ENCODE data around the gene ASMT.
"Not testable (repeated sequence)": the region's sequence is repeated elsewhere in the genome, so short reads cannot be mapped to it uniquely, and the experiment has no call there.

The ASMT gene

DNA sequence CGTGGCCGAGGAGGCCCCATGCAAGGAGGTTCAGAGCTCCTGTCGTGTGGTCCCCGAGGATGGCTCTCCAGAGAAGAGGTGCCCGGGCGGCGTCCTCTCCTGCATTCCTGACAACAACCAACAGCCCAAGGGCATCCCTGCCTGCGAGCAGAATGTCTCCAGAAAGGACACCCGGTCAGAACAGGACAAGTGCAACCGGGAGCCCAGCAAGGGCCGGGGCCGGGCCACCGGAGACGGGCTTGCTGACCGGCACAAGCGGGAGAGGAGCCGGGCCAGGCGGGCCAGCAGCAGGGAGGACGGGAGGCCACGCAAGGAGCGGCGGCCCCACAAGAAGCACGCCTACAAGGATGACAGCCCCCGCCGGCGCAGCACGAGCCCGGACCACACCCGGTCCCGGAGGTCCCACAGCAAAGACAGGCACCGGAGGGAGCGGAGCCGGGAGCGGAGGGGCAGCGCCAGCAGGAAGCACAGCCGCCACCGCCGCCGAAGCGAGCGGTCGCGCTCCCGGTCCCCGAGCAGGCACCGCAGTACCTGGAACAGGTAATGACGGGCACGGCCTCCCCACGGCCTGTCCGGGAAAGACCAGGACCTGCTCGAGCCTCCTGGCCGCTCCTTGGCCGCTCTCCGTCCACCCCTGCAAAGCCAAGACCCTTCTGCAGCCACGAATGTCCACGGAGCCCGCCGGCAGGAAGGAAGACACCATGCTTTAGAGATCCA, 13.7 kb upstream of the ASMT start:
- DNase-seq (ENCODE audit: insufficient read length, low spot score) (no peak), FAIRE-seq (no peak)
- no peak for TF ChIP-seq POLR2A (IDR thresholded peaks at IDR 0.05; ENCODE audit: low read depth, low read length)

DNA sequence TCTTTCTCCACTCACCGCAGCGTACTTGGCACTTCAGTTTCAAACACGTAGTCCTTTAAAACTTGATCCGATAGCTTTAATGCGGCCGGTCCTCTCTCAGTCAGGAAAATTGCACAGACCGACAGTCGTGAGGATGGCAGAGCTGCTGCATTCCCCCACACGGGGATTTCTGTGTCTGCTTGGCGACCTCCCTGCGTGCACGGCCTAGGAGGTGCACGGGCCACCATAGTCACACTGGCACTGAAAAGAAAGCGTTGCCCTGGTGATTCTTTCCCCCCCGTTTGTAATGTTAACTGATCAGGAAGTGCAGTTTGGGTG, 13.1 kb upstream of the ASMT start:
- no peak for TF ChIP-seq POLR2A (IDR thresholded peaks at IDR 0.05; ENCODE audit: low read depth, low read length)
- FAIRE-seq: no peak
- no peak for DNase-seq (ENCODE audit: insufficient read length, low spot score)

DNA sequence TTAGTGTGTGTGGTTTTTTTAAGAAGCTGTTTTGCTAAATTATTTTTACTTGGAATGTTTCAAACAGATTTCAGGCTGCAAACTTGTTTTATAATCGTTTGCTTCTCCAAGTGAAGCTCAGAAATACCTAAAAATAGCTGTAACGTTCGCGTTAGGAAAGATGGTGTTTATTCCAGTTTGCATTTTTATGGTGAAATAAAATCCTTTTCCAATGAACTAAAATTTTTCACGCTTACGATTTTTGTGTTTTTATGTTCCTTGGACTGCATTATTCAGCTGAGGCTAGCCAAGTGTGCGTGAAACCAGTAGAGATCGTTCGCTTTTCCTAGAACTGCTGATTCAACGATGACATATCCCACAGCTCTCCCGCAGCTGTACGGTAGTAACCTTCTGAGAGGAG, 12.6 kb upstream of the ASMT start:
- no peak for FAIRE-seq
- no peak for DNase-seq (ENCODE audit: insufficient read length, low spot score)
- no peak for TF ChIP-seq POLR2A (IDR thresholded peaks at IDR 0.05; ENCODE audit: low read depth, low read length)

DNA sequence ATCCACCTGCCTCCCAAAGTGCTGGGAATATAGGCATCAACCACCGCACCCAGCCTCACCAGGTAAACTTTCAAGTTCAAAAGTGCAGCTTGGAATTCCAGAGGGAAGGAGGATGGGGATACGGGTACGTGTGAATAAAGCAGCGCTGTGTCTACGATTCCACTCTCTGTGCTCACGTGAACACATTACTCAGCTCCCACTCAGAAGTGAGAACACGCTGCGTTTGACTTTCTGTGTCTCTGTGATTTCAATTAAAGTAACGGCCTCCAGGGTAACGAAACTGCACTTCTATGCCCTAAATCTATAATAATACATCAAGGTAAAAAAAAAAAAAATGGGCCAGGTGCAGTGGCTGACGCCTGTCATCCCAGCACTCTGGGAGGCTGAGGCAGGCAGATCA, 8.4 kb upstream of the ASMT start:
- no peak for DNase-seq (ENCODE audit: insufficient read length, low spot score)
- TF ChIP-seq POLR2A (IDR thresholded peaks at IDR 0.05; ENCODE audit: low read depth, low read length): no peak
- no peak for FAIRE-seq

GRCh38 chrX:1609311-1609710, 5.5 kb upstream of the ASMT start:
- DNase-seq (ENCODE audit: insufficient read length, low spot score) (no peak), FAIRE-seq (no peak)
- TF ChIP-seq POLR2A (IDR thresholded peaks at IDR 0.05; ENCODE audit: low read depth, low read length): no peak

DNA sequence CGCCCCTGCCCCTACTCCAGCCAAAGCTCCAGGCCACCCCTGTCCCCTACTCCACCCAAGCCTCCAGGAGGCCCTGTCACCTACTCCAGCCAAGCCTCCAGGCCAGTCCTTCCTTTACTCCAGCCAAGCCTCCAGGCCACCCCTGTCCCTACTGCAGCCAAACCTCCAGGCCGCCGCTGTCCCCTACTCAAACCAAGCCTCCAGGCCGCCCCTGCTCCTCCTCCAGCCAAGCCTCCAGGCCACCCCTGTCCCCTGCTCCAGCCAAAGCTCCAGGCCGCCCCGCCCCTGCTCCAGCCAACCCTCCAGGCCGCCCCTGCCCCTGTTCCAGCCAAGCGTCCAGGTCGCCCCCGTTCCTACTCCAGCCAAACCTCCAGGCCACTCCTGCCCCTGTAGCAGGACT, 5.1 kb upstream of the ASMT start:
- DNase-seq (ENCODE audit: insufficient read length, low spot score) (no peak), FAIRE-seq (no peak)
- TF ChIP-seq POLR2A (IDR thresholded peaks at IDR 0.05; ENCODE audit: low read depth, low read length): no peak

DNA sequence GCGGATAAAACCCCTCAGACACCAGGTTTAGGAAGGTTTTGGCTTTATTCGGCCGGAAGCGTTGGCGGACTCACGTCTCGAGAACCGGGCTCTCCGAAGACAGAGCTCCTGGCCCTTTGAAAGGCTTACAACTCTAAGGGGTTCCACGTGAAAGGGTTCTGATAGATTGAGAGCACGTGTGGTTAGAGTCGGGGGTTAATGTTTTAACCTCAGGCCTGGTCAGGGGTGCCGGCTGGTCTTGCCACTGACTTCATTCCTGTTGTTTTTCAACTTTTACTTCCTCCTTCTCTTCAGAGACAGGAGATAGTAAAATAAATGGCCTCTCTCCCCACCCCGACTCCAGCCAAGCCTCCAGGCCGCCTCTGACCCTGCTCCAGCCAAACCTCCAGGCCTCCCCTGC, 4.7 kb upstream of the ASMT start:
- FAIRE-seq (no peak), DNase-seq (ENCODE audit: insufficient read length, low spot score) (no peak)
- no peak for TF ChIP-seq POLR2A (IDR thresholded peaks at IDR 0.05; ENCODE audit: low read depth, low read length)

- FAIRE-seq: no peak
- no peak for TF ChIP-seq POLR2A (IDR thresholded peaks at IDR 0.05; ENCODE audit: low read depth, low read length)
- DNase-seq (ENCODE audit: insufficient read length, low spot score): no peak
These were observed 4.1 kb upstream of the ASMT start for GRCh38 chrX:1610736-1611135.

DNA sequence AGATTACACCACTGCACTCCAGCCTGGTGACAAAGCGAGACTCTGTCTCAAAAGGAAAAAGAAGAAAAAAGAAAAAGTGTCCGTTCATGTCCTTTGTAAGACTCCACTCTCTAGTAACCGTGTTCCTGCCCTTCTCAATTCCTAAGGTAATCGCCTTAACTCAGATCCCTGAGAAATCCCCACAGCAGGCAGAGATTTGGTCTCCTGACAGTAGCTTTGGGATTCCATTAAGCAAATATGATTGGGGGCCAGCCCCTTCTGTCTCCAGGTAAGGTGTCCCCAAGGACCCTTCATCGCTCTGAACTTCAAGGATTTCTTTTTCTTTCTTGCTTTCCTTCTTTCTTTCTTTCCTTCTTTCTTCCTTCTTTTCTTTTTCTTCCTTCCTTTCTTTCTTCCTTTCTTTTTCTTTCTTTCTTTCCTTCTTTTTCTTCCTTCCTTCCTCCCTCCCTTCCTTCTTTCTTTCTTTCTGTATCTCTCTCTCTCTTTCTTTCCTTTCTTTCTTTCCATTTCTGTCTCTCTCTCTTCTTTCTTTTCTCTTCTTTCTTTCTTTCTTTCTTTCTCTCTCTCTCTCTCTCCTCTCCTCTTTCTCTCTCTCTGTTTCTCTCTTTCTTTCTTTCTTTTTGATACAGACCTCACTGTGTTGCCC, 2.1 kb upstream of the ASMT start:
- DNase-seq (ENCODE audit: insufficient read length, low spot score) (no peak), FAIRE-seq (no peak)
- TF ChIP-seq POLR2A (IDR thresholded peaks at IDR 0.05; ENCODE audit: low read depth, low read length): no peak

DNA sequence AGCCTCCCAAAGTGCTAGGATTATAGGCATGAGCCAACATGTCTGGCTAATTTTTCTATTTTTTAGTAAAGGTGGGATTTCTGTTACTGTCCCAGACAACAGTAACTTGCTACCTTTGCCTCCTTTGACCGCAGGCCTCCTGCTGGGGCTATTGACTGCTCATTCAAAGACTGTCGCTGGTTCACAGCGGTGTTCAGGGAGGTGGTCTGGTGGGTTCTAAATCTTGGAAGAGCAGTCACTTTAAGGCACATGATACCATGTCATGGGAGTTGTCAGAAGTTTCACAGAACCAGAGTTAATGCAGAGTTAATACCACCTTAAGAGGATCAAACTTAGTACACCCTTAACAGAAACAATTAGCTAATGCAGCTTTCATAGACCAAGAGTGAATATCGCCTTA, 3.8 kb downstream of the ASMT start:
- FAIRE-seq: no peak
- DNase-seq (ENCODE audit: insufficient read length, low spot score): no peak
- no peak for TF ChIP-seq POLR2A (IDR thresholded peaks at IDR 0.05; ENCODE audit: low read depth, low read length)

DNA sequence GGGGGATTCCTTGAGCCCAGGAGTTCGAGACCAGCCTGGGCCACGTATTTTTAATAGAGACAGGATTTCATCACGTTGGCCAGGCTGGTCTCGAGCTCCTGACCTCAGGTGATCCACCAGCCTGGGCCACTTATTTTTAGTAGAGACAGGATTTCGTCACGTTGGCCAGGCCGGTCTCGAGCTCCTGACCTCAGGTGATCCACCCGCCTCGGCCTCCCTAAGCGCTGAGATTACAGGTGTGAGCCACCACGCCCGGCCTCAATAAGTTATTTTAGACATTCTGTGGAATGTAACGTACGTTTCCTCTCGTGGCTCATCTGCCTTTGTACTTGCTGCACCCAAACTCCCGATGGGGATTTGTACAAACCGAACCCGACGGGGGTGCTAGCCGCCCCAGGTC, 8.8 kb downstream of the ASMT start:
- DNase-seq (ENCODE audit: insufficient read length, low spot score) (no peak), FAIRE-seq (no peak)
- TF ChIP-seq POLR2A (IDR thresholded peaks at IDR 0.05; ENCODE audit: low read depth, low read length): no peak

- not testable (repeated sequence) for DNase-seq (ENCODE audit: insufficient read length, low spot score); FAIRE-seq
These were observed 9.4 kb downstream of the ASMT start for GRCh38 chrX:1624158-1624860.

- DNase-seq (ENCODE audit: insufficient read length, low spot score); FAIRE-seq: not testable (repeated sequence)
These were observed 10.0 kb downstream of the ASMT start for GRCh38 chrX:1624861-1625215.

DNA sequence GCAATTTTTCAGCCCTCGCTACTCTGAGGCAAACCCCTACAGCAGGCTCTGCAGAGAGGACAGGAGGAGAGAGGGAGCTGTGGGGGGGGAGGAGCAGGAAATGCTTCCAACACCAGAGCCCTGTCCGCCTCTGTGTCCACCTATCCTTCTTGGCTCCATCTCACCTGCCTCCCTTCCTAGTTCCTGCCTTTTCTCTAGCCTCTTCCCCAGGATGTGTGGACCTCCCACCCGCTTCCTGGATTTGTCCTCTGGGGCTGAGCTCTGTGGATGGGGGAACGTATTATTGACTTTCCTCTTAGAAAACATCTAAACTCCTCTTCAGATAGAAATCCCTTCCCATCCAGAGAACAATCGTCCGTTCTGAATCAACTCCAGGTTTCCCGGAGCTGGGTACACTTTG, 14.4 kb downstream of the ASMT start:
- FAIRE-seq (no peak), DNase-seq (ENCODE audit: insufficient read length, low spot score) (no peak)
- no peak for TF ChIP-seq POLR2A (IDR thresholded peaks at IDR 0.05; ENCODE audit: low read depth, low read length)

DNA sequence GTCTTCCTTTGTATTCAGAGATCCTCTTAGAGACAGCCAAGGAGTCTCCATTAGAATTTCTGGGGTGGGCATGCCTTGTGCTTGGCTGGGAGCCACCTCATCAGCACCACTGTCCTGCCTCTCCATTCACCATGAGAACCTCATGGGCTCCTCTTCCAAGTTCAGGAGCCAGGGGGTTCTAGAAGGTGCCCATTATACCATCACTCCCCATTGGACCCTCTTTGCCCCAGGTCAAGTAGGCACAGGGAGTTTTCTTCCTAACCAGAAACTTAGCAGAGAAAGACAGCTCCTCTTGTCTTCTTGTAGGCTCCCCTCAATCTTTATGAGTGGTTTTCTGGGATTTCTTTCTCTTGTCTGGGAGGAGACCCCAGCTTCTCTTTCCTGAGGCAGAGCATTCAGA, 31.1 kb downstream of the ASMT start:
- DNase-seq (ENCODE audit: insufficient read length, low spot score) (no peak), FAIRE-seq (no peak)
- no peak for TF ChIP-seq POLR2A (IDR thresholded peaks at IDR 0.05; ENCODE audit: low read depth, low read length)

Measured in H54 (cell line).